HepG2 (cell line): ENCODE results near the gene NDE1. TPM values are rescaled to one million over a fixed set of nuclear protein-coding genes. Genes with fewer than 3 reads are reported as not detected.

ENCODE experiments used
- ATAC-seq: fragments of 200-7000 bp; cut with Tn5 transposase; 3 replicates; pipeline ENCODE4 v1.9.1; 2020; ENCODE audit warnings: mild to moderate bottlenecking, moderate library complexity
- BruUV-seq: library from RNA; stranded (reverse); fragments of 400-500 nt; replicated peaks from 2 replicates; lab custom pipeline; 2021; lab: Mats Ljungman, UMichigan
- CTCF ChIA-PET: fragments of 300-600 bp; formaldehyde crosslinking; extraction: SDS; loops from one replicate; lab custom pipeline; 2021; ENCODE audit warnings: low total read pairs, inconsistent platforms, low intra/inter-chr PET ratio; lab: Yijun Ruan, JAX
- POLR2A ChIA-PET: fragments of 350-600 bp; sonication (Branson Sonifier 250); formaldehyde crosslinking; loops from one replicate; lab custom pipeline; 2020; ENCODE audit warnings: antibody characterized with exemption, inconsistent platforms; lab: Yijun Ruan, JAX
- DNase-seq: peaks from one replicate; pipeline ENCODE4 v3.0.0-alpha.2; 2015; ENCODE audit warnings: low spot score
- FAIRE-seq: peaks from 3 replicates; lab custom pipeline; 2011; peaks lifted over from hg19 to GRCh38; lab: Jason Lieb, UNC
- H2AFZ ChIP-seq: one replicate; pipeline ENCODE4 v1.6.1; 2011; ENCODE audit warnings: low read length, inconsistent platforms
- H3K27ac ChIP-seq: fragments of 300-600 bp; 3 replicates; pipeline ENCODE4 v1.8.0; 2011; ENCODE audit warnings: mixed run types, mild to moderate bottlenecking, mixed read lengths, low read length, inconsistent platforms; ENCODE audit not compliant: insufficient read depth; ENCODE audit errors: extremely low read length
- H3K27me3 ChIP-seq, 2 experiments: fragments of 200-600 bp in 1 of 2; 2 replicates in 1 of 2; 3 replicates in 1 of 2; pipeline versions ENCODE4 v1.6.0 to v1.8.0; 2011; ENCODE audit warnings: low read length in 2 of 2, mild to moderate bottlenecking in 2 of 2, moderate library complexity in 2 of 2, inconsistent platforms in 1 of 2; ENCODE audit not compliant: insufficient read depth in 2 of 2, control insufficient read depth in 1 of 2
- H3K36me3 ChIP-seq, 2 experiments: fragments of 200-600 bp in 1 of 2; replicated peaks in 1 of 2; 2 replicates in 1 of 2; 3 replicates in 1 of 2; pipeline versions ENCODE4 v1.5.1 to v1.8.0; 2011; ENCODE audit warnings: low read length in 2 of 2, inconsistent platforms in 1 of 2; ENCODE audit not compliant: insufficient read depth in 2 of 2, control insufficient read depth in 1 of 2
- H3K4me1 ChIP-seq: 2 replicates; pipeline ENCODE4 v1.5.1; 2012; ENCODE audit warnings: low read length, inconsistent platforms; ENCODE audit not compliant: insufficient read depth
- H3K4me2 ChIP-seq: 2 replicates; pipeline ENCODE4 v1.6.0; 2011; ENCODE audit warnings: low read depth, low read length, inconsistent platforms
- H3K4me3 ChIP-seq, 3 experiments: fragments of 200-600 bp in 1 of 3; sonication (generic), shearing (Covaris generic) in 1 of 3; replicated peaks in 1 of 3; 2 replicates each; pipeline ENCODE4 v1.5.1; 2011 to 2016; ENCODE audit warnings: low read length in 3 of 3, inconsistent platforms in 2 of 3, low read depth in 2 of 3, mild to moderate bottlenecking in 2 of 3, control low read depth in 1 of 3, mixed read lengths in 1 of 3; ENCODE audit not compliant: insufficient read depth in 1 of 3
- H3K79me2 ChIP-seq: one replicate; pipeline ENCODE4 v1.6.1; 2011; ENCODE audit warnings: low read length, inconsistent platforms; ENCODE audit not compliant: insufficient read depth
- H3K9ac ChIP-seq: 2 replicates; pipeline ENCODE4 v1.6.0; 2011; ENCODE audit warnings: mild to moderate bottlenecking, low read depth, low read length, inconsistent platforms; ENCODE audit not compliant: insufficient read depth
- H3K9me3 ChIP-seq: 2 replicates; pipeline ENCODE4 v1.5.1; 2012; ENCODE audit warnings: mild to moderate bottlenecking, low read length
- H4K20me1 ChIP-seq: 2 replicates; pipeline ENCODE4 v1.6.0; 2011; ENCODE audit warnings: inconsistent platforms, mild to moderate bottlenecking, low read length, moderate library complexity; ENCODE audit not compliant: insufficient read depth
- DMAP1 ChIP-seq: IDR thresholded peaks from 2 replicates; pipeline ENCODE4 v1.6.1; 2016
- HNF1B ChIP-seq: sonication (generic); formaldehyde crosslinking; IDR thresholded peaks from 2 replicates; pipeline ENCODE4 v1.5.1; 2020; ENCODE audit warnings: mild to moderate bottlenecking, moderate library complexity, missing genetic modification reagents
- RARG ChIP-seq: sonication (generic); formaldehyde crosslinking; IDR thresholded peaks from 2 replicates; pipeline ENCODE4 v1.4.0; 2020; ENCODE audit warnings: low read depth, mild to moderate bottlenecking, missing genetic modification reagents
- SP4 ChIP-seq: sonication (generic); formaldehyde crosslinking; IDR thresholded peaks from 2 replicates; pipeline ENCODE4 v1.8.1; 2023; ENCODE audit warnings: mild to moderate bottlenecking, missing genetic modification reagents
- SRY ChIP-seq: sonication (generic); formaldehyde crosslinking; IDR thresholded peaks from 2 replicates; pipeline ENCODE4 v1.8.0; 2022; ENCODE audit warnings: mild to moderate bottlenecking, missing genetic modification reagents
- ZNF121 ChIP-seq: sonication (generic); formaldehyde crosslinking; IDR thresholded peaks from 2 replicates; pipeline ENCODE4 v1.5.0; 2020; ENCODE audit warnings: mild to moderate bottlenecking, missing genetic modification reagents
- WGBS: methylation state at CpG from one replicate; pipeline ENCODE4 v1.1.6; 2017; ENCODE audit warnings: low lambda C conversion rate; 5-methylcytosine and 5-hydroxymethylcytosine counted together
- in situ Hi-C: cut with HindIII; loops from 2 replicates; pipeline ENCODE4 v1.10.0; 2017; ENCODE audit warnings: low pct_unique_long_range_greater_than_20kb; ENCODE audit not compliant: extremely low pct_ligation_motif_present
- intact Hi-C: fragments of 100-400 bp; cut with micrococcal nuclease; formaldehyde crosslinking; loops from one replicate; pipeline ENCODE4 v1.10.0; 2022; ENCODE audit not compliant: unreplicated experiment
- polyA plus RNA-seq, 8 experiments: library from polyadenylated mRNA; depleted of rRNA in 3 of 8; stranded (reverse) in 7 of 8; unstranded in 1 of 8; fragments of >200 nt; fragmentation: Illumina TruSeq in 4 of 8; extraction: Trizol in 4 of 8; gene quantifications; 2 replicates each; pipeline versions ENCODE4 v1.2.1 to v1.2.3, GENCODE V29; 2011 to 2016; ENCODE audit warnings: low read depth in 4 of 8, missing spikeins in 1 of 8, mixed read lengths in 1 of 8; ENCODE audit not compliant: insufficient read depth in 1 of 8
- total RNA-seq, 5 experiments: library from RNA; depleted of rRNA; stranded (reverse); fragments of >200 nt; fragmentation: Illumina TruSeq; extraction: Trizol; gene quantifications; 2 replicates each; pipeline ENCODE4 v1.2.3, GENCODE V29; 2016; ENCODE audit warnings: low read depth in 1 of 5

Gene NDE1
- total and polyA plus RNA-seq, 2 of the 13 experiments (the other 11 are each of a cell fraction or from before 2014, with no cell fraction given) = 40.9 to 72.5 TPM

GRCh38 chr16:15658149-15658548 lies 8.1 kb downstream of the NDE1 start:
- Histone ChIP-seq H3K9ac (no peak overlapping the region), H3K4me1 (peaks cover 41% of the 10 kb centered on the region), H3K4me3 (no peak overlapping the region), H3K27ac (no peak overlapping the region), H3K4me2 (no peak overlapping the region), H3K27me3 (no peaks in the 10 kb centered on the region), H2AFZ (no peak overlapping the region), H3K79me2 (peaks cover 83% of the 10 kb centered on the region), H4K20me1 (peaks cover 15% of the 10 kb centered on the region; the same call in 1 of the 2 replicates), H3K36me3 (peaks cover 13 to 20% of the 10 kb centered on the region in 2 experiments; a peak in 4 of 5 replicates), H3K9me3 (no peaks in the 10 kb centered on the region)
- ATAC-seq (peak; percentile 23; the same call in 1 of the 3 replicates), DNase-seq (no peak), FAIRE-seq (no peak)
- ChIA-PET CTCF (no interaction called here), POLR2A (interaction anchor here (0.8 to 5.2 kb wide), 2 partner anchors 15 to 82 kb away, joined by 5 to 36 read pairs; partner anchors contain the start of gene MARF1)
- no TSS peak for BruUV-seq
- in situ Hi-C loops = no loop called here
- intact Hi-C loops = no loop called here
- TF ChIP-seq SRY (CRISPR knock-in tag) = 0 out of 2 replicates have a peak, but pooled peaks have one; percentile 22
- TF ChIP-seq RARG = no peak
- TF ChIP-seq SP4 (CRISPR knock-in tag) = peak; percentile 56; the same call in 1 of the 2 replicates
- WGBS = 93% methylated on average over 6 of the region's 6 CpGs

- H3K27me3 ChIP-seq = no peaks in the 10 kb centered on the region
- WGBS = 98% methylated on average over 5 of the region's 5 CpGs
- no peak overlapping the region for H3K4me3 ChIP-seq
- in situ Hi-C loops = no loop called here
- intact Hi-C loops = no loop called here
- peaks cover 14% of the 10 kb centered on the region; the same call in 1 of the 2 replicates for H4K20me1 ChIP-seq
- H3K4me2 ChIP-seq = no peak overlapping the region
- H3K36me3 ChIP-seq = peaks cover 13 to 20% of the 10 kb centered on the region in 2 experiments; a peak in 4 of 5 replicates
- H3K27ac ChIP-seq = no peak overlapping the region
- peaks cover 37% of the 10 kb centered on the region for H3K4me1 ChIP-seq
- no peak overlapping the region for H2AFZ ChIP-seq
- DNase-seq (no peak), ATAC-seq (no peak), FAIRE-seq (no peak)
- H3K79me2 ChIP-seq = peaks cover 79% of the 10 kb centered on the region
- ChIA-PET CTCF (no interaction called here), POLR2A (interaction anchor here (5.2 kb wide), 1 partner anchor 15 kb away, joined by 36 read pairs; the partner anchor contains the start of gene MARF1)
- H3K9ac ChIP-seq = no peak overlapping the region
- no TSS peak for BruUV-seq
- TF ChIP-seq DMAP1 (CRISPR knock-in tag) = no peak
- no peak for TF ChIP-seq HNF1B (CRISPR knock-in tag)
- peak; percentile 56; the same call in 1 of the 2 replicates for TF ChIP-seq ZNF121 (CRISPR knock-in tag)
- no peaks in the 10 kb centered on the region for H3K9me3 ChIP-seq
Measured at GRCh38 chr16:15658556-15658955, 8.5 kb downstream of the NDE1 start.
